22Rv1 (cell line): ENCODE results near the gene FBL.

Source experiments
- CTCF ChIP-seq: fragments of 450-650 bp; IDR thresholded peaks from 2 replicates; pipeline ENCODE4 v1.5.1; 2017; ENCODE audit warnings: mild to moderate bottlenecking
- ZFX ChIP-seq: fragments of 450-650 bp; IDR thresholded peaks from 2 replicates; pipeline ENCODE4 v1.6.1; 2017; ENCODE audit warnings: antibody characterized with exemption, borderline replicate concordance

GRCh38 chr19:39826311-39826945 lies 19.8 kb downstream of the FBL start:
- no peak for TF ChIP-seq CTCF
- no peak for TF ChIP-seq ZFX
